Measurements from ENCODE around the gene MRNIP.
"Not testable (repeated sequence)": the region's sequence is repeated elsewhere in the genome, so short reads cannot be mapped to it uniquely, and the experiment has no call there.

The MRNIP gene

GRCh38 chr5:179792612-179793467 is 65.8 kb downstream of the MRNIP start:
- no peak for DNase-seq (ENCODE audit: low spot score)

DNA sequence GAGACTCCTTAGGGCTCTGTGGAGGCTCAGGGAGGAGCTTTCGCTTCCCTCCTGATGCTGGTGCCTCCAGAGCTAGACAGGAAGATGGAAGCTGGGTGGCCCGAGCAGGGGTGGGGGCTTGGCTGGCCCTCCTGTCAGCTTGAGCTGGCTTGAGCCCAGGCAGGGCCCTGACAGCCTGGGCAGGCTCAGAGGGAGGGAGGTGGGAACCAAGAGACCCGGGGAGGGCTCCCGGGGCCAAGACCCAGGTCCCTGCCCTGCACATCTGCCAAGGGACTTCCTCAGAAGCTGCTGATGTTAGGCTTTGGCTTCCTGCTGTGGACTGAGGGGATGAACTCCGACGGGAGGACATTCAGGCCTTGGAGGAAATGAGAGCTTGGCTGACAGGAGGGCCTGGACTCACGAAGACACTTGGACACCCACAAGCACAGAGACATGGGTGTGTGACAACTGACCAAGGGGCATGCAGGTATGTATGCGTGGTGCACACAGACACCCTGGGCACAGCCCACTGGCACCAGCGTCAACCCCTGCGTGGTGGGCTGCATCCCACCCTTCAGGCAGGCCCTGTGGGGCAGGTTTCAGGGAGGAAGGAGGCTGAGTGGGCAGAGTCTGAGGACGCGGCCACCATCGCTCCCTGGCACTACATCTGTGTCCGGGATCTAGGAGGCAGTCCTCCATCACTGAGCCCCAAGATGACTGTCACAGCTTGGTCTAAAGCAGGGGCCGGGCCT is 66.6 kb downstream of the MRNIP start:
- DNase-seq (ENCODE audit: low spot score), result no peak

- DNase-seq (ENCODE audit: low spot score), result not testable (repeated sequence)
These were observed 69.3 kb downstream of the MRNIP start for GRCh38 chr5:179789278-179789677.

- DNase-seq (ENCODE audit: low spot score), result no peak
These were observed 70.3 kb downstream of the MRNIP start for GRCh38 chr5:179788193-179788854.

All from left forelimb (tissue), 1 donor.